Activated naive CD8-positive, alpha-beta T cell (primary cell): ENCODE data around the gene SKIL.
"Not testable (repeated sequence)": the region's sequence is repeated elsewhere in the genome, so short reads cannot be mapped to it uniquely, and the experiment has no call there.

Experiments used
- H3K27ac Mint-ChIP-seq: one replicate; pipeline ENCODE4 v1.8.0; 2021; ENCODE audit warnings: mixed read lengths
- H3K27me3 Mint-ChIP-seq: one replicate; pipeline ENCODE4 v1.8.0; 2021; ENCODE audit warnings: mixed read lengths
- H3K36me3 Mint-ChIP-seq: one replicate; pipeline ENCODE4 v1.8.0; 2021; ENCODE audit warnings: mixed read lengths
- H3K4me1 Mint-ChIP-seq: one replicate; pipeline ENCODE4 v1.8.0; 2021; ENCODE audit warnings: low read depth, mixed read lengths
- H3K4me3 Mint-ChIP-seq: one replicate; pipeline ENCODE4 v1.8.0; 2021; ENCODE audit warnings: mild to moderate bottlenecking, mixed read lengths
- H3K9me3 Mint-ChIP-seq: one replicate; pipeline ENCODE4 v1.8.0; 2021; ENCODE audit warnings: low read depth, mixed read lengths

The SKIL gene

GRCh38 chr3:170338690-170339340 is 18.7 kb upstream of the SKIL start:
- Mint-ChIP-seq H3K4me1 (no peaks in the 10 kb centered on the region), H3K4me3 (no peak overlapping the region), H3K27ac (no peak overlapping the region), H3K27me3 (no peaks in the 10 kb centered on the region), H3K36me3 (peaks cover 2% of the 10 kb centered on the region), H3K9me3 (no peaks in the 10 kb centered on the region)

- not testable (repeated sequence) for H3K27me3 Mint-ChIP-seq, H3K36me3 Mint-ChIP-seq, H3K27ac Mint-ChIP-seq
Observed at GRCh38 chr3:170342273-170342672, 15.2 kb upstream of the SKIL start.

GRCh38 chr3:170343859-170344258 is 13.7 kb upstream of the SKIL start:
- not testable (repeated sequence) for H3K36me3 Mint-ChIP-seq, H3K27me3 Mint-ChIP-seq, H3K9me3 Mint-ChIP-seq, H3K27ac Mint-ChIP-seq, H3K4me3 Mint-ChIP-seq, H3K4me1 Mint-ChIP-seq

More at GRCh38 chr3:170342273-170342672, 15.2 kb upstream of the SKIL start:
- H3K4me3 Mint-ChIP-seq, H3K9me3 Mint-ChIP-seq, H3K4me1 Mint-ChIP-seq: not testable (repeated sequence)

- Mint-ChIP-seq H3K9me3 (no peaks in the 10 kb centered on the region), H3K4me3 (no peak overlapping the region), H3K27me3 (no peaks in the 10 kb centered on the region), H3K4me1 (peaks cover 5% of the 10 kb centered on the region), H3K36me3 (no peaks in the 10 kb centered on the region), H3K27ac (peak overlapping the region; percentile 43)
Observed at GRCh38 chr3:170344971-170345370, 12.5 kb upstream of the SKIL start.

DNA sequence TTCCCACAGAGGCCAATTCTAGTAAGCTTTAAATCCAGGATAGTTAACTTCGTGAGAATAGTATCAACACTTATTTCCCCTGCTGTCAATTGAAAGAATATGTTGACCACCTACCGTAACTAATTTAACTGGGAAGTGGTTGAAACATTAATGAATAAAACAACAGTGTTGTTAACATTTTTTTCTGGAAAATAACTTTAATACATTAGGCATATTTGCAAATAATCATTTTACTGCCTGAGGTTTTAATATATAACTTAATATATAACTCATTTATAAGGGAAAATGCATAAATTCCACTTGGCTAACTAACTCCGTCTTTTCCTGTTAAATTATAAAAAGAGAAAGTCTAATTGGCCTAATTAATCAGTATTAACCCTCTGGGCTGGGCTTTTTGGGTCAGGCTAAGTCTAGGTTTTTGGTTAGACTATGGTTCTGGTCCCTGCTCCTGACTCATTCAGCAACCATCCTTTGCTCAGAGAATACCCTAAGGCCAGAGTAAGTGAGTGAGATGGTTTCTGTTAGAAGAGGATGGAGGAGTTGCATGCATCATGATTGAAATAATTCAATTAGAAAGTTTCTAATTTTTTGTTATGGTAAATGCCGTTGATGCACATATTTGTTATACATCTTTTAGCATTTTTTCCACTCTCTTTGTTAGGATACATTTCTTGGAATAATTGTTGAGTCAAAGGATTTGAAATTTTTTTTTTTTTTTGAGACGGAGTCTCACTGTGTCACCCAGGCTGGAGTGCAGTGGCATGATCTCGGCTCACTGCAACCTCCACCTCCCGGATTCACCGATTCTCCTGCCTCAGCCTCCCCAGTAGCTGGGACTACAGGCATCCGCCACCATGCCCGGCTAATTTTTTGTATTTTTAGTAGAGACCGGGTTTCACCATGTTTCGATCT is 10.8 kb upstream of the SKIL start:
- H3K9me3 Mint-ChIP-seq: no peaks in the 10 kb centered on the region
- H3K27me3 Mint-ChIP-seq: no peaks in the 10 kb centered on the region
- no peak overlapping the region for H3K27ac Mint-ChIP-seq
- H3K4me3 Mint-ChIP-seq: no peak overlapping the region
- H3K36me3 Mint-ChIP-seq: no peaks in the 10 kb centered on the region
- H3K4me1 Mint-ChIP-seq: peaks cover 5% of the 10 kb centered on the region

GRCh38 chr3:170350515-170351413 is 6.8 kb upstream of the SKIL start:
- peaks cover 11% of the 10 kb centered on the region for H3K4me1 Mint-ChIP-seq

DNA sequence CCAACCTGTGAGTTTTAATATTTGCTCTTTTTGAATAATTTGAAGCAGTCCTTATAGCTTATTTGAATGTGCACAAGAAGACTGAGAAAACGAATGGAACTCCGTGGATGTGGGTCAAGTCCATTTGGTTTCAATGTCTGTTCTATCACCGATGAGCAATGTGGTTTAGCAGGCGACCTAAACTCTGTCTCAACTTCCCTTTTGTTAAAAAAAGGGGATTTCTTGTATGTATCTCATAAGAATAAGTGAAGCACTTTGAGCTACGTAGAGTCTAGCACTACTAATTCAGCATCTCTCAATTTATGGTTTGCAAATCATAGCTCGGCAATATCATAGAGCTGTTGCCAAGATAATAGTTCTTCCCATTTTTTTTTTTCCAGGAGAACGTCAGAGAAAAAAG is 4.6 kb upstream of the SKIL start:
- Mint-ChIP-seq H3K27ac (no peak overlapping the region), H3K27me3 (no peaks in the 10 kb centered on the region), H3K4me1 (peaks cover 17% of the 10 kb centered on the region), H3K36me3 (no peaks in the 10 kb centered on the region), H3K4me3 (no peak overlapping the region), H3K9me3 (no peaks in the 10 kb centered on the region)

More at GRCh38 chr3:170350515-170351413, 6.8 kb upstream of the SKIL start:
- Mint-ChIP-seq H3K9me3 (no peaks in the 10 kb centered on the region), H3K27me3 (no peaks in the 10 kb centered on the region), H3K36me3 (no peaks in the 10 kb centered on the region), H3K4me3 (no peak overlapping the region), H3K27ac (no peak overlapping the region)

- no peak overlapping the region for H3K27ac Mint-ChIP-seq
- peaks cover 20% of the 10 kb centered on the region for H3K4me1 Mint-ChIP-seq
- peaks cover 2% of the 10 kb centered on the region for H3K36me3 Mint-ChIP-seq
- H3K4me3 Mint-ChIP-seq: no peak overlapping the region
- no peaks in the 10 kb centered on the region for H3K9me3 Mint-ChIP-seq
- no peaks in the 10 kb centered on the region for H3K27me3 Mint-ChIP-seq
Observed at GRCh38 chr3:170353485-170353884, 4.0 kb upstream of the SKIL start.

DNA sequence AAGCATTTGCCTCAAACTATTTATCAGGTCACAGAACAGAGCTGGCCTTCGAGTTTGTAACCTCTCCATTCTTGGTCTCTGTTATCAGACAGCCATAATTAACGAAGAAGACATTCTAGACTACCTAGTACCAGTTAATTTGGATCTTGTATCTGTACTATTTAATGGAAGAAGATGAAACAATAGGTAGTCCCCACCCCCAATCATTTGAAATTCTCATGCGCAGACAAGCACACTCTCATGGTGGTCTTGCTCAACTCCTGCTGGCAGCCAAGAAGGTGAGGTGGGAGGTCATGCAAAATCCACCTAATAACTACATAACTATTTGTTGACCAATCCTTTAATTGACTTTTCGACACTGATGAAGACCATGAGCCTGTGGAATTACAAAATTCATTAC is 2.8 kb upstream of the SKIL start:
- Mint-ChIP-seq H3K9me3 (no peaks in the 10 kb centered on the region), H3K4me3 (no peak overlapping the region), H3K27me3 (no peaks in the 10 kb centered on the region), H3K27ac (peak overlapping the region; percentile 4), H3K36me3 (peaks cover 10% of the 10 kb centered on the region), H3K4me1 (peaks cover 29% of the 10 kb centered on the region)

- peak overlapping the region; percentile 80 for H3K4me3 Mint-ChIP-seq
- peaks cover 38% of the 10 kb centered on the region for H3K4me1 Mint-ChIP-seq
- H3K27ac Mint-ChIP-seq: peak overlapping the region; percentile 69
- H3K27me3 Mint-ChIP-seq: no peaks in the 10 kb centered on the region
- H3K9me3 Mint-ChIP-seq: no peaks in the 10 kb centered on the region
- peaks cover 18% of the 10 kb centered on the region for H3K36me3 Mint-ChIP-seq
Observed at GRCh38 chr3:170355738-170356595, 1.5 kb upstream of the SKIL start.

GRCh38 chr3:170356596-170357175 is 829 bp upstream of the SKIL start:
- Mint-ChIP-seq H3K9me3 (no peaks in the 10 kb centered on the region), H3K36me3 (peaks cover 20% of the 10 kb centered on the region), H3K4me1 (peaks cover 45% of the 10 kb centered on the region), H3K27me3 (no peaks in the 10 kb centered on the region), H3K27ac (peak overlapping the region; percentile 69), H3K4me3 (peak overlapping the region; percentile 80)

GRCh38 chr3:170358042-170359010 is 811 bp downstream of the SKIL start:
- Mint-ChIP-seq H3K4me1 (peaks cover 52% of the 10 kb centered on the region), H3K9me3 (no peaks in the 10 kb centered on the region), H3K4me3 (peak overlapping the region; percentile 95)

DNA sequence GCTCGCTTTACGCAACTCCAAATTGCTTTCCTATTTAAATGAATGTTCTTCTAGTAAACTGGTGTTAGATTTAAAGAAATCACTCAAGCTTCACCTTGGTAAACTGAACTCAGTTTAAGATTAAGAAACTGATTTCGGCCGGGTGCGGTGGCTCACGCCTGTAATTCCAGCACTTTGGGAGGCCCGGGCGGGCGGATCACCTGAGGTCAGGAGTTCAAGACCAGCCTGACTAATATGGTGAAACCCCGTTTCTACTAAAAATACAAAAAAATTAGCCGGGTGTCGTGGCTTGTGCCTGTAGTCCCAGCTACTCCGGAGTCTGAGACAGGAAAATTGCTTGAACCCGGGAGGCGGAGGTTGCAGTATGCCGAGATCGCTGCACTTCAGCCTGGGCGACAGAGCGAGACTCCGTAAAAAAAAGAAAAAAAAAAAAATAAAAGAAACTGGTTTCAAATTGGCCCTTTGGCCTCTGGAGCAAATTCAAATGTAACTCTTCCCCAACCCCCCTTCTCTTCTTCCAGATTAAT is 1.7 kb downstream of the SKIL start:
- H3K9me3 Mint-ChIP-seq: no peaks in the 10 kb centered on the region
- no peak overlapping the region for H3K27ac Mint-ChIP-seq
- peaks cover 53% of the 10 kb centered on the region for H3K4me1 Mint-ChIP-seq
- peak overlapping the region; percentile 95 for H3K4me3 Mint-ChIP-seq
- H3K27me3 Mint-ChIP-seq: no peaks in the 10 kb centered on the region
- H3K36me3 Mint-ChIP-seq: peaks cover 27% of the 10 kb centered on the region

More at GRCh38 chr3:170358042-170359010, 811 bp downstream of the SKIL start:
- peaks cover 23% of the 10 kb centered on the region for H3K36me3 Mint-ChIP-seq
- peak overlapping the region; percentile 83 for H3K27ac Mint-ChIP-seq
- no peaks in the 10 kb centered on the region for H3K27me3 Mint-ChIP-seq
